HG03097 (cell line): ENCODE measurements around the gene GDNF.
"Not testable (repeated sequence)": the region's sequence is repeated elsewhere in the genome, so short reads cannot be mapped to it uniquely, and the experiment has no call there.

ENCODE experiments used
- ATAC-seq: cut with Tn5 transposase; IDR thresholded peaks from one replicate; pipeline ENCODE4 v1.9.1; 2021; ENCODE audit not compliant: unreplicated experiment, low FRiP score

The GDNF gene

DNA sequence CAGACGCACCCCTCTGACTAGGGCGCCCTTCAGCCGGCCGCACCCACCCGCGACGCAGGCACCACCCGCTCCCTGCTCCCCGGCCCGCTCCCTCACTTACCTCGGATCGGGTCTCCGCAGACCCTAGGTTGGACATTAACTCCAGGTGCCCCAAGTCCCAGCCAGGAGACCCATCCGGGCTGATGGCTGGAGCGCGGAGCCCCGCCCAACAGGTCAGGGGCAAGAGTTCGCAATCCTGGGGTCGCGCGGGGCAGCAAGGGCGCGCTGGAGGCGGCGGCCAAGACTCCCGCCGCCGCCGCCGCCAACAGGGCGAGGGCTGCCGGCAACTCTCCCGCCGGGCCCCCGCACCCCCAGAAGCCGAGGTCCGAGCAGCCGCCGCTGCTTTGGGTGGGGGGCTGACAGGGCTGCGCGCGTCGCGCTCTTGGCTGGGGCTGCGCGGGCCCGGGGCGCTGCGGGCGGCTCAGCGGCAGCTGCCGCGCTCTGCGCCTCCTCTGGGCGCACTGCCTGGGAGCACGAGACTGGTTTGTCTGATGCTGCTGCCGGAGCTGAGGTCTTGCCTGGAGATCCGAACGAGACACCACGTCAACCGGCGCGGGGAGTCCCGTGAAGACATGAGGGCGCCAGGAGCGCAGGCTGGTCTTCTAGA lies at the start of gene GDNF:
GDNF (minus strand) TSS at position 635 of the 646 bp plus-strand sequence. CDS start 5,245 bp downstream, outside the sequence.
- no peak for ATAC-seq

DNA sequence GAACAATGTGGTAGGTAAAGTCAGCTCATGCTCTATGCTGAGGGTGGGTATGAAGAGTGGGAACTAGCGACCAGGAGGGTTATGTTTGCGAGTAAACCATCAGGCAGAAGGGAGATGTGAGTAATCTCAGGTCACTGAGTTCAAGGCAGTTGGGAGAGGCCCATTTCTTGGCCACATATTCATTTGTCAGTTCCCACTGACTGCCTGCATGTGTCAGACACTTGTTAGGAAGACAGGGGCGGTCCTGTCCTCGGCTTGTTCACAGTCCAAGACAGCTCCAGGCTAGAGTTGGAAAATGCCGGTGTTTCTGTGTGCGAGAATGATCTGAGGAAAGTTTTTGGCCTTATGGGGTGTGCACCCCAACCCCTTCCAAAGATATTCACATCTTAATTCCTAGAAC lies 48.6 kb upstream of the GDNF start:
- ATAC-seq, result no peak

GRCh38 chr5:37886242-37886905 lies 46.5 kb upstream of the GDNF start:
- no peak for ATAC-seq

DNA sequence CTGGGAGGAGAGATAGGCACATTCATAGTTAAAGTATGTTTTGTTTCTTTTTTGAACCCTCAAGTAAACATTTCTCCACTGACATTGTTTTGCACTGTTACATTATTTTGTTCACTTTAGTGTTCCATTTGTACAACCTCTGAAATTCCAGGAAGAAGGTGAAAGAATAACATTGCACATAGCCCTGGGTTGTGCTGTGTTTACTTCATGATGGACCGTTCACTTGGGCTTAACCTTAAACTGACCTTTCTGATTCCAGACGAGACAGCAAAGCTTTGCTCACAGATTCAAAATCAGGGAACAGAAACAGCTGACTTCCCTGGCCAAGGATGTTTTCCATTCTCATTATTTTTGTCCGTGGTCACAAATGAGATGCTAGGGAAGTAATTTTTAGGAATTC lies 42.8 kb upstream of the GDNF start:
- no peak for ATAC-seq

DNA sequence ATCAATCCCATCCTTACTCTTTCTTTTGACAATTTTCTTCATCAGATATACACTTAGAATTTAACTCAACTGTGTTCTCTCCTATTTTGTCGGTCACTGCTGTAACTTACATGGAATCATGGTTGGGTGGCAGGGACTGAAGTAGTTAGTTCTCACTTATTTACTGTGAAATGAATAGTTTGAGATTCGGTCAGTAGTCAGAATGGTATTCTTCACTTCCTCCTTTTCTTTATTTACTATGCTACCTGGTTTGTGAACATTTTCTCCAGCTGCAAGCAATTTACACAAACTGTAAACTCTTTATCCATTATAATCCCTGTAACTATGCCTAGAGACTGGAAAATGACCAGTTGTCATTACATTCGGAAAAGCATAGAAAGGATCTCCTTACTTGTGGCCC lies 41.5 kb upstream of the GDNF start:
- no peak for ATAC-seq

DNA sequence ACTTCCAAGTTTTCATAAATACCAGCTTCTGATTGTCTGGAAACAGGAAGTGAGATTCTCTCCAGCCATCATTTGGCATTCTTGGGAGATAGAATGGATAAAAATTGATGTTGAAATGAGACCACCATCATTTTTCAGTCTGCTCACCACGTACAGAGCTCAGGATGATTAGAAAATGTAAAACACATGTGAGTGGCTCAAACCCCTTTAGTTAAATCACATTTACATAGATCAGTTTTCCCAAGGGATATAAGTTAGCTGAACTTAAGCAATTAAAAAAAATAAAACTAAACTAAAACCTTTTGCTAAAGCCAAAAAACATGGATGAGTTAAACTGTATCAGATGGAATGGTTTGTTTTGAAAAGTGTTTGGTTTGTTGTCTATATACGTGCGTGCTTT lies 37.1 kb upstream of the GDNF start:
- no peak for ATAC-seq

- no peak for ATAC-seq
Observed at GRCh38 chr5:37876245-37876644, 36.4 kb upstream of the GDNF start.

DNA sequence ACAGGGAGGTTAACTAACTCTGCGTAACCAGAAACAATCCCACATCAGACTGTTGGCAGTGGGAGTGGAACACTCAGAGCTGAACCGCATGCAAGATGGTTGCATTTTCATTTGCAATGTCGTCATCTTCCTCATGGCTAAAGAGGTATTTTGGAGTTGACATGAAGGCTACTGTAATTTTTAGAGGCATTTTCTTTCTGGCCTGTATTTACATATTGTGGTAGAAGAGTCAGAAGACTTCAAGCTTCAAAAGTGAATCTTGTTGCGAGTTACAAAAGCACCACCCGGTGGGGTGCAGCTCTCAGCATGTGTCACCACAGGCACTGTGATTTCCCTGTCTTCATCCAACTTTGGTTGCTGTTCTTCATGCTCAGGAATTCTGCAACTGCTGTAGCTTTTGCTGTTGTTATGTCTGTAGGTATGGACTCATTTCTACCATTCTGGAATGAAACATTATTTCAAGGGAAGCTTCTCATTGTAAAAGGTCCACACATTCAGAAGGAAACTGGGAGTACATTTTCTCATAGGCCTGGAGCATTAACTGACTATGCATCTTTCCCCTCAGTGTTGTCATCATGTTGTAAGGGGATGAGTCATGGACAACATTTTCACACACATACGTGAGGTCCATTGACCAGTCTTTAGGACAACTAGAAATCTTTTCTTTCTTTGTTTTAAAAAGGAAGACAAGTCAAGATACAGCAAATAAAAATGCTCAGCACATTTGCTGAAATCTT lies 35.4 kb upstream of the GDNF start:
- ATAC-seq, result no peak

- ATAC-seq, result no peak
Observed at GRCh38 chr5:37873988-37874387, 34.1 kb upstream of the GDNF start.

DNA sequence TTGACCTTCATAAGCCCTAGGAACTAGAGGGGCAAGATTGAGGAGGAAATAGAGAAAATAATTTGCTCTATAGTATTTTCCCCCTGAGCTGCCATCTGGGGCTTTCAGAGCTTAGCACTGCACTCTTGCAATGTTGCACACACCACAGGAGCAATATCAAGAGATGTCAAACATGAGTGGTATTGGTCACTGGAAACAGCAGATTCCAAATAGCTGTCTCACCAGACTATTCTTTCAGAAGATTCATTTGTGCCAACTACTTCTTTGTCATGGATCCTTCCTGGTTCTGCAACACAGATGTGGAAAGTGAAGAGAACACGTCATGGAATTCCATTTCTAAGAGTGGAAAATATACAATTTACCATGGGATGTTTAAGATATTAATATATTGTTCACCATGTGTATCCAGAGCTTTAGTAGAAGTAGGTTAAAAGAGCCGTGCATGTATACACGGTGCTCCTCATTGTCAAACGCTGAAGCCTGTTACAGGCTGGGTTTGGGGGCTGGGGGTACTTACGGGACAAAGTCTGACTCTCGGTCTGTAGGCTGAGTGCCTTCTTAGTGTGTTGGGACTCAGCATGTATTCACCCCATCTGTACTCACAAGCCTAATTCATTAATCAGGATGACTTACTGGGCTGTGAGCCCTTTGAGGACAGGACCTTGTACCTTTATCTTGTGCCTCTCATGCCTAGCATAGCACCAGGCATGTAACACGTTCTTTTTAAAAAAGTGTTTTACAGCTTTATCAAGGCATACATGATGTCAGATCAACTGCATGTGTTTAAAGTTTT lies 31.4 kb upstream of the GDNF start:
- no peak for ATAC-seq

DNA sequence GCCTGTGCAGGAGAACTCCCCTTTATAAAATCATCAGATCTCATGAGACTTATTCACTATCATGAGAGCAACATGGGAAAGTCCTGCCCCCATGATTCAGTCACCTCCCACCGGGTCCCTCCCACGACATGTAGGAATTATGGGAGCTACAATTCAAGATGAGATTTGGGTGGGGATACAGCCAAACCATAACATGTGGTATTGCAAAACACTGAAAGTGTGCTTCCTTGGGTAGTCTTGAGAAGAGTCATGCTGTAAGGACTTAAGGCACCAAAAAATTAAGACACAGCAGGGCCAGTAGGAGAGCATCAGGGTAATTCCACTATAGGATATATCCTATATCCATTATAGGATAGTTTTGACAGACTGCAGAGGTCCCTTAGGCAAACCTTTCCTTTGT lies 29.4 kb upstream of the GDNF start:
- no peak for ATAC-seq

DNA sequence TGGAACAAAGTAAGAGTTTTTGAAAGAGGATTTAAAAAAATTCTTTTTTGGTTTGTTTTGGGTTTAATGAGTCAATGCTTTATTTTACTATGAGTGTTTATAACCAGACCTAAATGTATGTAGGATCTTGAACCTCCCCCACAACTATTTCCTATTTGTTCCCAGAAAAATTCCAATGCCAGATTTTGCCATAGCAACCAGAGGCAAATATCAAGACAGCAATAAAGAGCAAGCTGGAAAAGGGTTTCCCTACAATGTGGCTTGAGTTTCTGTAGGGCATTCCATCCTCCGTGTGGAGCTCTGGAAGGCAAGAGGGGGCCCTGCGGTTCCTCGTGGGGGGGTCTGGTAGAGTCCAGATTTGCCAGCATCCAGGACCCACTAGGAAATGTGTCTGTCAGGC lies 27.8 kb upstream of the GDNF start:
- ATAC-seq, result no peak

GRCh38 chr5:37862907-37863306 lies 23.1 kb upstream of the GDNF start:
- ATAC-seq, result not testable (repeated sequence)

DNA sequence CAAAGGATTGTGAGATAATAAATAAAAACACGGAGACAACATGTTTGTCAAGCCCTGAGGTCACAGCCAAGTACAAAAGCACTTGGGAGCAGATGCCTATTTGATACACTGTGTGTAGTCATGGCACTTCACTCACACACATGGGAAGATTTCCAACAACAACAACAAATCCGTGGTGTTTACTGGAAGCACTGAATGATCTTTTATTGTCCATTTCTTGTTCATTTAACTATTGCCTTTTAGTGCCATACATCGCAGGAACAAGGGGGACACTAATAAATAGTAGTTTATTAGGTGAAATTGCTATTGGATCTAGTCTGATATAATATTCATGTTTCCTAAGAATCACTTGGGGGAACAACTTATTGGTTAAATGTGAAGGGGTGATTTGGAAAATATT lies 20.4 kb upstream of the GDNF start:
- ATAC-seq, result no peak

GRCh38 chr5:37859805-37860204 lies 20.0 kb upstream of the GDNF start:
- ATAC-seq, result peak; percentile 92

DNA sequence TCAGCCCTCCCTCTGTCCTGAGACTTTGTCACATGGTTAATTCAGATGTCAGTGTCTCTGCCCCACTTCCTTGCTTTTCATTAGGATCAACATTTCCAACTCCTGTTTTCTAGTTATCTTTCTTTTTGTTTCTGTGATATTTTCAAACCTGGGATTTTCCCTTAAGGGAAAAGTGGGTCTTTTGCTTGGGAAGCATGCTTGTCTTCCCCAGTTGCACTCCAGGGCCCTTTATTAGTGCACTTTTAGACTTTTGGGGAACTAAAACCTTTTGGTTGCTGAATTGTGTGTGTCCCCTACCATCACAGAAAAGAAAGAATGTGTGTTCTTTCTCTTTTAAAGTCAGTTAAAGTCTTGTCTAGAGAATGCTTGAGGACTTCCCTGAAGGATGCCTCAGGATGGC lies 18.4 kb upstream of the GDNF start:
- ATAC-seq, result no peak

DNA sequence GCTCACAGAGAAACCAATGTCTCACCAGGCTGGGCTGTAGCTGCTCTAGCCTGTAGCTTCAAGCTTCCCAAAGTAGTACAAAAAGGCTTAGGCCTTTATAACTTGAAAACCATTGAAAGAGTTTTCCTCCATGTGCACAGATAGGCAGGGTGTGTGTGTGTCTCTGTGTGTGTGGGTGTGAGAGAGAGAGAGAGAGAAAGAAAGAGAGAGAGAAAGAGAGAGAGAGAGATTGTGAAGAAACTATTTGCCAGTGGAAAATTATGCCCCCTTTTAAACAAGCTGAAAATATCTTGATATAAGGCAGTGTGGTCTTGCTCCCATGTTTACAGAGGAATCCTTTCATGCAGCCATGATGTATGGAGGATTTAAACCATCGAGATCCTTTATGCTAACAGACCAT lies 17.9 kb upstream of the GDNF start:
- ATAC-seq, result no peak

GRCh38 chr5:37855438-37855837 lies 15.6 kb upstream of the GDNF start:
- ATAC-seq, result no peak

DNA sequence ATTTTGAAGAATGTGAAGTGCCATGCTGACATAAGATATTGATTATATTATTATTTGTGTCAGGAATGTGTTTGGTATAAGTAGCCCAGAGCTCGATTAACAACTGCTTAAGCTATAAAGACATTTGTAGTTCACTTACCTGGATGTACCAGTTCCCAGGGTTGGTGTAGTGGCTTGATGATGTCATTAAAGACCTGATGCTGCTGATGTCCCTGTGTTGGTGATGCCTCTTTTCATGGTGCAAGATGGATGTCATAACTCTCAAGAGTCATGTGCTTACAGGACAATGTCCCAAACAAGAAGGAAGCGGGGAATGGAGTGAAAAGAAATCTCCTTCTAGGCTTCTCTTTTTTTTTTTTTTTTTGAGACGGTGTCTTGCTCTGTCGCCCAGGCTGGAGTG lies 11.5 kb upstream of the GDNF start:
- ATAC-seq, result no peak

DNA sequence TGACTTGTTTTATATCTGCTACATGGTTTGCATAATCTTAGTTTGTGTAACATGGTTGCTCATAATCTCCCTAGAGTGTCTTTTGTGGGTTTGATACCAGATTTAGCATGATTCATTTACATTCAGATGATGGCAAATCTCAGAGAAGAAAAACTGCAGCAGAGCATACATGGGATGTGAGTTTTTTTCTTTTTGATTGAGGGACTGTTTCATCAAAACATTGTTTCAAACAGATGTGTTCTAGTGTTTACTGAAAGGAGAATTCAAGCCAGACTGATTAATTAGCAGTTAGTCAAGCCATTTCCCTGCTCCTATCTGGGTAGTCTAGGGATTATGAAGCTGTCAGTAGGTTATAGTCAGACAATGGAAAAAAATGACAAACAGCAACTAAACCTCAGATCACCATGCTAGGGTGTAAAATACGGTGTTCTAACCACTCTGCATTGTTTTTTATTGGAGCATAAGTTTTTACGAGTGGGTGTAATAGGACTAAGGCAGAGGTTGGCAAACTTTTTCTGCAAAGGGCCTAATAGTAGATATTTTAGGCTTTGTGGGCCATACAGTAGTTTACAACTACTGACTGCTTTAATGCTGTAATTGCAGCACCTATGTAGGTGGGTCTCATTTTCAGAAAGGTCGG lies 10.5 kb upstream of the GDNF start:
- no peak for ATAC-seq

DNA sequence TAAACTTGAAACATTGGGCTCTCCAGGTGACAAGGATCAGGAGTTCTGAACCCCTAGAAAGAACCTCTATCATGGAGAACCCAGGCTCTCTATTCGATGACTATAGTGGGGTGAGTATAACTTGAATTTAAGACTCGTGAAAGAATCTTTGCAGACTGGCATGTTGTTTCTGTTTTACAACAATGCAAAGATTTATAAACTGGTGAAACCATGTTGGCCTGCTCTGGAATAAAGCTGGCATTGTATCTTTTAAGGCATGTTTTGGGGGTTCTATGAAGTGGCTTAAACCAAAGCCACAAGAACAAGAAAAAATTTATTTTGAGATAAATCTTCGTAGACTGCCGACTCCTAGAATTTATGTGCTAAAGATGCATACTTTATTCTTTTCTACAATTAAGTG lies 9.8 kb upstream of the GDNF start:
- no peak for ATAC-seq
